D721Med (cell line): ENCODE results near the gene VPS35L.

Experiments used
- DNase-seq: peaks from one replicate; pipeline ENCODE4 v3.0.0; 2011; ENCODE audit warnings: low spot score; ENCODE audit not compliant: insufficient read length
- FAIRE-seq: peaks from 2 replicates; lab custom pipeline; 2011; peaks lifted over from hg19 to GRCh38; lab: Jason Lieb, UNC
- CTCF ChIP-seq: IDR thresholded peaks from 2 replicates; pipeline ENCODE4 v1.5.1; 2012; ENCODE audit warnings: mild to moderate bottlenecking, control low read depth; ENCODE audit not compliant: insufficient read depth; ENCODE audit errors: missing control alignments

Gene VPS35L

GRCh38 chr16:19559242-19559910, 3.9 kb downstream of the VPS35L start:
- no peak for DNase-seq
- peak; percentile 73 for TF ChIP-seq CTCF
- no peak for FAIRE-seq

- FAIRE-seq (no peak), DNase-seq (no peak)
- no peak for TF ChIP-seq CTCF
Measured at GRCh38 chr16:19560078-19560477, 4.6 kb downstream of the VPS35L start.

DNA sequence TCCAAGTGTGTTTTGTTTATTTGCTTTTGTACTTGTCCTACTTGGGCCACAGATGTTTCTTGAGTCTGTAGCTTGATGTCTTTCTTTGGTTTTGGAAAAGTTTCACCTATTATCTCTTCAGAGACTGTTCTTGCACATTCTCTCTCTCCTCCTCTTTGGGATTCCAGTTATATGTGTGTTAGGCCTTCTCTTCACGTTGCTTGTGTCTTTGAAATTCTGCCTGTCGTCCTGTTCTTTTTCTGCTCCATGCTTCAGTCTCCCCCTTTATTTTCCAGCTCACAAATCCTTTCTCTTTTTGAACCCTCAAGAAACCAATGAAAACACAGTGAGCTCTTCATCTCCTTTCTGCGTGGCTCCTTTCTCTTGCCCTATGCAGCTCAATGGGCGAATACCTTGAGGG, 7.9 kb downstream of the VPS35L start:
- no peak for DNase-seq
- TF ChIP-seq CTCF: no peak
- FAIRE-seq: no peak

DNA sequence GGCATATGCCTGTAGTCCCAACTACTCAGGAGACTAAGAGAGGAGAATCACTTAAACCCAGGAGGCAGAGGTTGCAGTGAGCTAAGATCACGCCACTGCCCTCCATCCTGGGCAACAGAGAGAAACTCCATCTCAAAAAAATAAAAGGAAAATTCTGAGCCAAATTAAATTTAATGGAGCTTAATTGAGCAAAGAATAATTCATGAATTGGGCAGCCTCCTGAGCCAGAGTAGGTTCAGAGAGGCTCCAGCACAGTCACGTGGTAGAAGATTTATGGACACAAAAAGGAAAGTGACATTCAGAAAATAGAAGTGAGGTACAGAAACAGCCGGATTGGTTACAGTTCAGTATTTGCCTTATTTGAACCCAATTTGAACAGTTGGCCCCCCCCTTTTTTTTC, 10.9 kb downstream of the VPS35L start:
- FAIRE-seq (no peak), DNase-seq (no peak)
- TF ChIP-seq CTCF: no peak

DNA sequence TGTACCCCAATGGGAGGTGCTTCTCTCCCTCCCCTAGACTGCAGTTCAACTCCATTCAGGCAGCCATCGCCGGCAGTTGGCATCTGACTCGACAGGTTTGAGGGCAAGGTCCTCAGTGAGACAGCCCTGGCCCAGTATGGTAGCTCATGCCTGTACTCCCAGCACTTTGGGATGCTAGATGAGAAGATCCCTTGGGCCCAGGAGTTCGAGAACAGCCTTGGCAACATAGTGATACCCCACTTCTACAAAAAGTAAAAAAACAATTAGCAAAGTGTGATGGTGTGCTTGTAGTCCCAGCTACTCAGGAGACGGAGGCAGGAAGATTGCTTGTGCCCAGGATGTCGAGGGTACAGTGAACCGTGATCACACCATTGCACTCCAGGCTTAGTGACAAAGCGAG, 12.1 kb downstream of the VPS35L start:
- no peak for TF ChIP-seq CTCF
- FAIRE-seq (no peak), DNase-seq (no peak)

- no peak for FAIRE-seq
- TF ChIP-seq CTCF: no peak
- no peak for DNase-seq
Measured at GRCh38 chr16:19573997-19574396, 18.5 kb downstream of the VPS35L start.

DNA sequence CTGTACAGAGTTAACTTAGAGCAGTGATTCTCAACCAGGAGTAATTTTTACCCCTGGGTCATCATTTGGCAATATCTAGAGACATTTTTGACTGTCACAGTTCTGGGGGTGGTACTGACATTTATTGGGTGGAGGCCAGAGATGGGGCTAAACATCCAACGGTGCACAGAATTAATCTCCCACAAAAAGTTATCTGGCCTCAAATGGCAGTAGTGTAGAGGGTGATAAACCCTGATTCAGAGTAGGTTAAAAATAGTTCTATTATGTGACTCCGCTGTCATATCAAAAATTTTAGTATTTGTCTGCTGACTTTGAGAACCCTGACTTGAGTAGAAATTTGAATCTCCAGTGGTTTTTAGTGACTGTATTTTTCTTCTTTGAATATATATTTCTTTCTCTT, 19.1 kb downstream of the VPS35L start:
- TF ChIP-seq CTCF: no peak
- FAIRE-seq (no peak), DNase-seq (no peak)
